K562 (cell line): Measurements from ENCODE around the gene MRRF. TPM values are rescaled to one million over a fixed set of nuclear protein-coding genes. Genes with fewer than 3 reads are reported as not detected.

Experiments
- MCM5 ChIP-seq: fragments of 450-650 bp; IDR thresholded peaks from 2 replicates; pipeline ENCODE4 v1.6.1; 2016; ENCODE audit warnings: low read depth
- SIX5 ChIP-seq, 2 experiments: IDR thresholded peaks; 2 replicates each; pipeline ENCODE4 v1.6.1; 2011; ENCODE audit warnings: low read length in 2 of 2, borderline replicate concordance in 1 of 2, low read depth in 1 of 2, mild to moderate bottlenecking in 1 of 2, moderate library complexity in 1 of 2; ENCODE audit not compliant: insufficient read depth in 1 of 2
- SMAD4 ChIP-seq: fragments of 250-450 bp; sonication (Bioruptor Pico); conservative IDR thresholded peaks from 2 replicates; pipeline ENCODE4 v1.8.0; 2021; ENCODE audit warnings: inconsistent platforms, mild to moderate bottlenecking, moderate library complexity
- polyA plus RNA-seq, 8 experiments: library from polyadenylated mRNA; depleted of rRNA in 4 of 8; stranded (reverse) in 5 of 8; unstranded in 3 of 8; fragments of >200 nt; fragmentation: Nextera tagmentation in 2 of 8; fragmentation: Illumina TruSeq in 1 of 8; extraction: Ambion mirVana in 2 of 8; extraction: Trizol in 1 of 8; gene quantifications; 2 replicates each; pipeline versions ENCODE4 v1.2.1 to v1.2.3, GENCODE V29; 2011 to 2014; ENCODE audit warnings: inconsistent platforms in 1 of 8, missing spikeins in 1 of 8
- total RNA-seq, 7 experiments: library from RNA; depleted of rRNA in 6 of 7; stranded (reverse); fragments of >200 nt in 6 of 7; fragmentation: Illumina TruSeq in 2 of 7; extraction: Trizol in 2 of 7; gene quantifications; 2 replicates each; pipeline versions ENCODE4 v1.2.1 to v1.2.3, GENCODE V29; 2011 to 2021; ENCODE audit warnings: low replicate concordance in 1 of 7
- TF ChIP-seq, protein P1 (sequence below): sonication (generic); formaldehyde crosslinking; IDR thresholded peaks from 2 replicates; pipeline ENCODE4 v1.8.0; 2022; ENCODE audit warnings: mild to moderate bottlenecking, missing genetic modification reagents, borderline replicate concordance
- TF ChIP-seq, protein P2 (sequence below): fragments of 450-650 bp; IDR thresholded peaks from 2 replicates; pipeline ENCODE4 v1.6.1; 2016; ENCODE audit warnings: mild to moderate bottlenecking, moderate library complexity
- TF ChIP-seq, protein P3 (sequence below): fragments of 450-650 bp; formaldehyde crosslinking; conservative IDR thresholded peaks from 2 replicates; pipeline ENCODE4 v1.4.0; 2022; ENCODE audit warnings: mild to moderate bottlenecking, missing genetic modification characterization
- TF ChIP-seq, protein P4 (sequence below): fragments of 450-650 bp; IDR thresholded peaks from 2 replicates; pipeline ENCODE4 v1.6.1; 2016; ENCODE audit warnings: mild to moderate bottlenecking

The MRRF gene
- total and polyA plus RNA-seq, 9 of the 15 experiments (the other 6 are each of a cell fraction or from before 2014, with no cell fraction given): 55.0 to 105 (median 81.2) TPM

DNA sequence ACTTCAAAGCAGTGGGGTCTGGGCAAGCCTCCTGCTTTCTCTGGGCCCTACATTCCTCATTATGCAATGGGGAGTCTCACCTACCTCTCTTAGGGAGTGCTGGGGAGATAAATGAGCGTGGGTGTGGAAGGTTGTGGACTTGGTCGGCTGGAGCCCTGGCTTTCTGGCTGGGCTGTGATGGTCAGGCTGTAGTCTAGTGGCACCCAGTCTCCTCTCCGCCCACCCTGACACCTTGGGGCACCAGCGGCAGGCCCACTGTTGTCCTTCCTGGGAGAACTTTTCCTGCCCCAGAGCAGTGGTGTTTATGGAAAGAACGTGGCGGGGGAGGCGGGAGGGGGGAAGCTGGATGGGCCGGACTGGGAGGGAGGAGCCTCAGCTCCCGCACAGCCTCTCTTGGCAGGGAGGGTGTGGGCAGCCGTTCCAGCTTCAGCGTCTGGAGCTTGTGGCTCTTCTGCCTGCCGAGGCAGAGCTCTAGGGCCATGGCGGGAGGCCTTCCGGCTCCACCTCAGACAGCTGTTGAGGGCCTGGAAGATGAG, 110.3 kb downstream of the MRRF start (continued):
- TF ChIP-seq, protein P1, sequence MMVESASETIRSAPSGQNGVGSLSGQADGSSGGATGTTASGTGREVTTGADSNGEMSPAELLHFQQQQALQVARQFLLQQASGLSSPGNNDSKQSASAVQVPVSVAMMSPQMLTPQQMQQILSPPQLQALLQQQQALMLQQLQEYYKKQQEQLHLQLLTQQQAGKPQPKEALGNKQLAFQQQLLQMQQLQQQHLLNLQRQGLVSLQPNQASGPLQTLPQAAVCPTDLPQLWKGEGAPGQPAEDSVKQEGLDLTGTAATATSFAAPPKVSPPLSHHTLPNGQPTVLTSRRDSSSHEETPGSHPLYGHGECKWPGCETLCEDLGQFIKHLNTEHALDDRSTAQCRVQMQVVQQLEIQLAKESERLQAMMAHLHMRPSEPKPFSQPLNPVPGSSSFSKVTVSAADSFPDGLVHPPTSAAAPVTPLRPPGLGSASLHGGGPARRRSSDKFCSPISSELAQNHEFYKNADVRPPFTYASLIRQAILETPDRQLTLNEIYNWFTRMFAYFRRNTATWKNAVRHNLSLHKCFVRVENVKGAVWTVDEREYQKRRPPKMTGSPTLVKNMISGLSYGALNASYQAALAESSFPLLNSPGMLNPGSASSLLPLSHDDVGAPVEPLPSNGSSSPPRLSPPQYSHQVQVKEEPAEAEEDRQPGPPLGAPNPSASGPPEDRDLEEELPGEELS (CRISPR knock-in tag): no peak
- no peak for TF ChIP-seq MCM5
- TF ChIP-seq, protein P2, sequence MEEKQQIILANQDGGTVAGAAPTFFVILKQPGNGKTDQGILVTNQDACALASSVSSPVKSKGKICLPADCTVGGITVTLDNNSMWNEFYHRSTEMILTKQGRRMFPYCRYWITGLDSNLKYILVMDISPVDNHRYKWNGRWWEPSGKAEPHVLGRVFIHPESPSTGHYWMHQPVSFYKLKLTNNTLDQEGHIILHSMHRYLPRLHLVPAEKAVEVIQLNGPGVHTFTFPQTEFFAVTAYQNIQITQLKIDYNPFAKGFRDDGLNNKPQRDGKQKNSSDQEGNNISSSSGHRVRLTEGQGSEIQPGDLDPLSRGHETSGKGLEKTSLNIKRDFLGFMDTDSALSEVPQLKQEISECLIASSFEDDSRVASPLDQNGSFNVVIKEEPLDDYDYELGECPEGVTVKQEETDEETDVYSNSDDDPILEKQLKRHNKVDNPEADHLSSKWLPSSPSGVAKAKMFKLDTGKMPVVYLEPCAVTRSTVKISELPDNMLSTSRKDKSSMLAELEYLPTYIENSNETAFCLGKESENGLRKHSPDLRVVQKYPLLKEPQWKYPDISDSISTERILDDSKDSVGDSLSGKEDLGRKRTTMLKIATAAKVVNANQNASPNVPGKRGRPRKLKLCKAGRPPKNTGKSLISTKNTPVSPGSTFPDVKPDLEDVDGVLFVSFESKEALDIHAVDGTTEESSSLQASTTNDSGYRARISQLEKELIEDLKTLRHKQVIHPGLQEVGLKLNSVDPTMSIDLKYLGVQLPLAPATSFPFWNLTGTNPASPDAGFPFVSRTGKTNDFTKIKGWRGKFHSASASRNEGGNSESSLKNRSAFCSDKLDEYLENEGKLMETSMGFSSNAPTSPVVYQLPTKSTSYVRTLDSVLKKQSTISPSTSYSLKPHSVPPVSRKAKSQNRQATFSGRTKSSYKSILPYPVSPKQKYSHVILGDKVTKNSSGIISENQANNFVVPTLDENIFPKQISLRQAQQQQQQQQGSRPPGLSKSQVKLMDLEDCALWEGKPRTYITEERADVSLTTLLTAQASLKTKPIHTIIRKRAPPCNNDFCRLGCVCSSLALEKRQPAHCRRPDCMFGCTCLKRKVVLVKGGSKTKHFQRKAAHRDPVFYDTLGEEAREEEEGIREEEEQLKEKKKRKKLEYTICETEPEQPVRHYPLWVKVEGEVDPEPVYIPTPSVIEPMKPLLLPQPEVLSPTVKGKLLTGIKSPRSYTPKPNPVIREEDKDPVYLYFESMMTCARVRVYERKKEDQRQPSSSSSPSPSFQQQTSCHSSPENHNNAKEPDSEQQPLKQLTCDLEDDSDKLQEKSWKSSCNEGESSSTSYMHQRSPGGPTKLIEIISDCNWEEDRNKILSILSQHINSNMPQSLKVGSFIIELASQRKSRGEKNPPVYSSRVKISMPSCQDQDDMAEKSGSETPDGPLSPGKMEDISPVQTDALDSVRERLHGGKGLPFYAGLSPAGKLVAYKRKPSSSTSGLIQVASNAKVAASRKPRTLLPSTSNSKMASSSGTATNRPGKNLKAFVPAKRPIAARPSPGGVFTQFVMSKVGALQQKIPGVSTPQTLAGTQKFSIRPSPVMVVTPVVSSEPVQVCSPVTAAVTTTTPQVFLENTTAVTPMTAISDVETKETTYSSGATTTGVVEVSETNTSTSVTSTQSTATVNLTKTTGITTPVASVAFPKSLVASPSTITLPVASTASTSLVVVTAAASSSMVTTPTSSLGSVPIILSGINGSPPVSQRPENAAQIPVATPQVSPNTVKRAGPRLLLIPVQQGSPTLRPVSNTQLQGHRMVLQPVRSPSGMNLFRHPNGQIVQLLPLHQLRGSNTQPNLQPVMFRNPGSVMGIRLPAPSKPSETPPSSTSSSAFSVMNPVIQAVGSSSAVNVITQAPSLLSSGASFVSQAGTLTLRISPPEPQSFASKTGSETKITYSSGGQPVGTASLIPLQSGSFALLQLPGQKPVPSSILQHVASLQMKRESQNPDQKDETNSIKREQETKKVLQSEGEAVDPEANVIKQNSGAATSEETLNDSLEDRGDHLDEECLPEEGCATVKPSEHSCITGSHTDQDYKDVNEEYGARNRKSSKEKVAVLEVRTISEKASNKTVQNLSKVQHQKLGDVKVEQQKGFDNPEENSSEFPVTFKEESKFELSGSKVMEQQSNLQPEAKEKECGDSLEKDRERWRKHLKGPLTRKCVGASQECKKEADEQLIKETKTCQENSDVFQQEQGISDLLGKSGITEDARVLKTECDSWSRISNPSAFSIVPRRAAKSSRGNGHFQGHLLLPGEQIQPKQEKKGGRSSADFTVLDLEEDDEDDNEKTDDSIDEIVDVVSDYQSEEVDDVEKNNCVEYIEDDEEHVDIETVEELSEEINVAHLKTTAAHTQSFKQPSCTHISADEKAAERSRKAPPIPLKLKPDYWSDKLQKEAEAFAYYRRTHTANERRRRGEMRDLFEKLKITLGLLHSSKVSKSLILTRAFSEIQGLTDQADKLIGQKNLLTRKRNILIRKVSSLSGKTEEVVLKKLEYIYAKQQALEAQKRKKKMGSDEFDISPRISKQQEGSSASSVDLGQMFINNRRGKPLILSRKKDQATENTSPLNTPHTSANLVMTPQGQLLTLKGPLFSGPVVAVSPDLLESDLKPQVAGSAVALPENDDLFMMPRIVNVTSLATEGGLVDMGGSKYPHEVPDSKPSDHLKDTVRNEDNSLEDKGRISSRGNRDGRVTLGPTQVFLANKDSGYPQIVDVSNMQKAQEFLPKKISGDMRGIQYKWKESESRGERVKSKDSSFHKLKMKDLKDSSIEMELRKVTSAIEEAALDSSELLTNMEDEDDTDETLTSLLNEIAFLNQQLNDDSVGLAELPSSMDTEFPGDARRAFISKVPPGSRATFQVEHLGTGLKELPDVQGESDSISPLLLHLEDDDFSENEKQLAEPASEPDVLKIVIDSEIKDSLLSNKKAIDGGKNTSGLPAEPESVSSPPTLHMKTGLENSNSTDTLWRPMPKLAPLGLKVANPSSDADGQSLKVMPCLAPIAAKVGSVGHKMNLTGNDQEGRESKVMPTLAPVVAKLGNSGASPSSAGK: peak; percentile 46
- TF ChIP-seq SMAD4 (CRISPR knock-in tag): peak; percentile 37; the same call in 1 of the 2 replicates
- TF ChIP-seq, protein P3, sequence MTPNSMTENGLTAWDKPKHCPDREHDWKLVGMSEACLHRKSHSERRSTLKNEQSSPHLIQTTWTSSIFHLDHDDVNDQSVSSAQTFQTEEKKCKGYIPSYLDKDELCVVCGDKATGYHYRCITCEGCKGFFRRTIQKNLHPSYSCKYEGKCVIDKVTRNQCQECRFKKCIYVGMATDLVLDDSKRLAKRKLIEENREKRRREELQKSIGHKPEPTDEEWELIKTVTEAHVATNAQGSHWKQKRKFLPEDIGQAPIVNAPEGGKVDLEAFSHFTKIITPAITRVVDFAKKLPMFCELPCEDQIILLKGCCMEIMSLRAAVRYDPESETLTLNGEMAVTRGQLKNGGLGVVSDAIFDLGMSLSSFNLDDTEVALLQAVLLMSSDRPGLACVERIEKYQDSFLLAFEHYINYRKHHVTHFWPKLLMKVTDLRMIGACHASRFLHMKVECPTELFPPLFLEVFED (CRISPR knock-in tag): no peak
- TF ChIP-seq, protein P4, sequence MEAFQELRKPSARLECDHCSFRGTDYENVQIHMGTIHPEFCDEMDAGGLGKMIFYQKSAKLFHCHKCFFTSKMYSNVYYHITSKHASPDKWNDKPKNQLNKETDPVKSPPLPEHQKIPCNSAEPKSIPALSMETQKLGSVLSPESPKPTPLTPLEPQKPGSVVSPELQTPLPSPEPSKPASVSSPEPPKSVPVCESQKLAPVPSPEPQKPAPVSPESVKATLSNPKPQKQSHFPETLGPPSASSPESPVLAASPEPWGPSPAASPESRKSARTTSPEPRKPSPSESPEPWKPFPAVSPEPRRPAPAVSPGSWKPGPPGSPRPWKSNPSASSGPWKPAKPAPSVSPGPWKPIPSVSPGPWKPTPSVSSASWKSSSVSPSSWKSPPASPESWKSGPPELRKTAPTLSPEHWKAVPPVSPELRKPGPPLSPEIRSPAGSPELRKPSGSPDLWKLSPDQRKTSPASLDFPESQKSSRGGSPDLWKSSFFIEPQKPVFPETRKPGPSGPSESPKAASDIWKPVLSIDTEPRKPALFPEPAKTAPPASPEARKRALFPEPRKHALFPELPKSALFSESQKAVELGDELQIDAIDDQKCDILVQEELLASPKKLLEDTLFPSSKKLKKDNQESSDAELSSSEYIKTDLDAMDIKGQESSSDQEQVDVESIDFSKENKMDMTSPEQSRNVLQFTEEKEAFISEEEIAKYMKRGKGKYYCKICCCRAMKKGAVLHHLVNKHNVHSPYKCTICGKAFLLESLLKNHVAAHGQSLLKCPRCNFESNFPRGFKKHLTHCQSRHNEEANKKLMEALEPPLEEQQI: no peak
- no peak for TF ChIP-seq SIX5 (IDR thresholded peaks at IDR 0.05; ENCODE audit: borderline replicate concordance in 1 of 2, insufficient read depth in 1 of 2, low read depth in 1 of 2, low read length in 2 of 2)
